ENCODE data around the gene PARP8.

DNA sequence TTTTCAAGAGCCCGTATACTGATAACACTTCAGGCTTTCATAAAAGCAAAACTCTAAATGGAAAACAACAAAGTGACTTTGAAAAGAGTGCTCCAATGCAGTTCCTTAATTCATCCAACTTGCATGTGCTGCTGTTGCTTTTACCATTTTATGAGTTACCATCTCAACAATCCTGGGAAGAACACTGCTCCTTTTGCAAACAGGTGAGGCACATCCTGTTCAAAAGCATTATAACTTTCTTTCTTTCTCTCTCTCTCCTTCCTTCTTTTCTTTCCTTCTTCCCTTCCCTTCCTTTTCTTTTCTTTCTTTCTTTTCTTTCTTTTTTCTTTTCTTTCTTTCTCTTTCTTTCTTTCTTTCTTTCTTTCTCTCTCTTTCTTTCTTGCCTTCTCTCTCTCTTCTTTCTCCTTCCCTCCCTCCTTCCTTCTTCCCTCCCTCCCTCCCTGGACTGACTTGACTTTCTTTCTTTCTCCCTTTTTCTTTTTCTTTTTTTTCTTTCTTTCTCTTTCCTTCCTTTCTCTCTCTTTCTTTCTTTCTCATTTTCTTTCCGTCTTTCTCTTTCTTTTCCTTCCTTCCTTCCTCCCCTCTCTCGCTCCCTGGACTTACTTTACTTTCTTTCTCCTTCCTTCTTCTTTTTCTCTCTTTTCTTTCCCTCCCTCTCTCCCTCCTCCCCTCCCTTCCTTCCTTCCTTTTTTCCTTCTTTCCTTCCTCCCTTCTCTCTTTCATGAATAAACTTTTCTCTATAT, 11.2 kb upstream of the PARP8 start:
- TF ChIP-seq, protein P1, sequence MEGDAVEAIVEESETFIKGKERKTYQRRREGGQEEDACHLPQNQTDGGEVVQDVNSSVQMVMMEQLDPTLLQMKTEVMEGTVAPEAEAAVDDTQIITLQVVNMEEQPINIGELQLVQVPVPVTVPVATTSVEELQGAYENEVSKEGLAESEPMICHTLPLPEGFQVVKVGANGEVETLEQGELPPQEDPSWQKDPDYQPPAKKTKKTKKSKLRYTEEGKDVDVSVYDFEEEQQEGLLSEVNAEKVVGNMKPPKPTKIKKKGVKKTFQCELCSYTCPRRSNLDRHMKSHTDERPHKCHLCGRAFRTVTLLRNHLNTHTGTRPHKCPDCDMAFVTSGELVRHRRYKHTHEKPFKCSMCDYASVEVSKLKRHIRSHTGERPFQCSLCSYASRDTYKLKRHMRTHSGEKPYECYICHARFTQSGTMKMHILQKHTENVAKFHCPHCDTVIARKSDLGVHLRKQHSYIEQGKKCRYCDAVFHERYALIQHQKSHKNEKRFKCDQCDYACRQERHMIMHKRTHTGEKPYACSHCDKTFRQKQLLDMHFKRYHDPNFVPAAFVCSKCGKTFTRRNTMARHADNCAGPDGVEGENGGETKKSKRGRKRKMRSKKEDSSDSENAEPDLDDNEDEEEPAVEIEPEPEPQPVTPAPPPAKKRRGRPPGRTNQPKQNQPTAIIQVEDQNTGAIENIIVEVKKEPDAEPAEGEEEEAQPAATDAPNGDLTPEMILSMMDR (conservative IDR thresholded peaks at IDR 0.05): no peak
- no peak for TF ChIP-seq ZFX (IDR thresholded peaks at IDR 0.05)

Measured in C4-2B (cell line).